CD4-positive, alpha-beta T cell treated with Interleukin-15 for 1 hour (primary cell): ENCODE measurements around the gene HSPA12A.

ENCODE experiments used
- DNase-seq: peaks from one replicate; pipeline ENCODE4 v3.0.0-alpha.2; 2020

Gene HSPA12A, protein sequence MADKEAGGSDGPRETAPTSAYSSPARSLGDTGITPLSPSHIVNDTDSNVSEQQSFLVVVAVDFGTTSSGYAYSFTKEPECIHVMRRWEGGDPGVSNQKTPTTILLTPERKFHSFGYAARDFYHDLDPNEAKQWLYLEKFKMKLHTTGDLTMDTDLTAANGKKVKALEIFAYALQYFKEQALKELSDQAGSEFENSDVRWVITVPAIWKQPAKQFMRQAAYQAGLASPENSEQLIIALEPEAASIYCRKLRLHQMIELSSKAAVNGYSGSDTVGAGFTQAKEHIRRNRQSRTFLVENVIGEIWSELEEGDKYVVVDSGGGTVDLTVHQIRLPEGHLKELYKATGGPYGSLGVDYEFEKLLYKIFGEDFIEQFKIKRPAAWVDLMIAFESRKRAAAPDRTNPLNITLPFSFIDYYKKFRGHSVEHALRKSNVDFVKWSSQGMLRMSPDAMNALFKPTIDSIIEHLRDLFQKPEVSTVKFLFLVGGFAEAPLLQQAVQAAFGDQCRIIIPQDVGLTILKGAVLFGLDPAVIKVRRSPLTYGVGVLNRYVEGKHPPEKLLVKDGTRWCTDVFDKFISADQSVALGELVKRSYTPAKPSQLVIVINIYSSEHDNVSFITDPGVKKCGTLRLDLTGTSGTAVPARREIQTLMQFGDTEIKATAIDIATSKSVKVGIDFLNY

DNA sequence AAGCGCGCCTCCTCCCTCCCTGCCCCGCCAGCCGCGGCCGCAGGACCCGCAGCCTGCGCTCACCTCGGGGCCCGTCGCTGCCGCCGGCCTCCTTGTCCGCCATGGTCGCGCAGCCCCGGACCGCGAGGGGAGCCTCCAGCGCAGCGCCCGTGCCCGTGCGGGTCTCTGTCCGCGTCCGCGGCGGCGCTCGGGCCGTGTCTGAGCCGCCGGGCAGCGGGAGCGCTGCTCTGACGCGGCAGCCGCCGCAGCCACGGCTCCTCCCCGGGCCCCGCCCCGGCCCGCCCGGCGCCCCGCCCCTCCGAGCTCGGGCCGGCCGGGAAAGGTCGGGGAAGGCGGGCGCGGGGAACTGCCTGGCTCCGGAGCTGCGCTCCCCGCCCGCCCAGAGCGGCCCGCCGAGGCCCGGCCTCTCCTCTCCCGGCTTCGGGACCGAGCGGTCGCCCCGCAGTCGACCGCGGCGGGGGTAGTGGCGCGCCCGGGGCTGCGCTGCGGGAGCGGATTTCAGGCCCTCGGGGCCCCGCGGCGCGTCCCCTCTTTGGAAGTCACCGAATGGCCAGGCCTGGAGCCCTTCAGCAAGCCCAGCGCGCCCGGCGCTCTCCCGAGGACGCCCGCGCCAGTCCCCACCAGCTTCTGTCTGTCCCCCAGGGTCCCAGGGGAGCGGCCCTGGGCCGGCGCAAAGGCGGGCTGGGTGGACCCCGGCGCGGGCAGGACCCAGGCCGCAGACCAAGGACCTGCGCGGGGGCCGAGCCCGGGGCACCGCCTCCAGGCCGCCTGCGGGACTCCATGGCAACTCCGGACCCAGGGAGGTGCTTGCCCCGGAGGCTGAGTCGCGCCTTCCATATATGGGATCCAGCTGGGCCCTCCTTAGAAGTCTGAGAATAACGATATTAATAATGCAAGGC lies at the start of gene HSPA12A:
TSS of gene HSPA12A (minus strand) at position 200 of the 899 bp plus-strand sequence. CDS start at position 103, 97 bp downstream.
- peak; percentile 35 for DNase-seq

DNA sequence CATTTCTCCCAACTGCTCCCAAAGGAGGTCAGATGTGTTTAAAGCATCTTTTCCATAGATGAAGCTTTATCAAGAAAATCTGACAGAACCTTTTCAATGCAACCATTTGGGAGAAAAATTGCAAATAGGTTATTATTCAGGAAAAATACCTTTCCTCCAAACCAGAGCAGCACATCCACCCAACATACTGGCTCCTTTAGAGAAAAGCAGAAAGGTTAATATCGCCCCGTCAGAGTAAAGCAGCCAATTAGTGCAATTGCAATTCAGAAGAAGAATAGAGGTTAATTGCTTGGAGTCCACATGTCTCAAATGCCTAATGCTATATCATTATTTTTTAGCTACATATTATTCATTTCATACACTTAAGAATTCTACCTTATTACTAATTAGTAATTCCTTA lies 48.9 kb upstream of the HSPA12A start:
- no peak for DNase-seq

DNA sequence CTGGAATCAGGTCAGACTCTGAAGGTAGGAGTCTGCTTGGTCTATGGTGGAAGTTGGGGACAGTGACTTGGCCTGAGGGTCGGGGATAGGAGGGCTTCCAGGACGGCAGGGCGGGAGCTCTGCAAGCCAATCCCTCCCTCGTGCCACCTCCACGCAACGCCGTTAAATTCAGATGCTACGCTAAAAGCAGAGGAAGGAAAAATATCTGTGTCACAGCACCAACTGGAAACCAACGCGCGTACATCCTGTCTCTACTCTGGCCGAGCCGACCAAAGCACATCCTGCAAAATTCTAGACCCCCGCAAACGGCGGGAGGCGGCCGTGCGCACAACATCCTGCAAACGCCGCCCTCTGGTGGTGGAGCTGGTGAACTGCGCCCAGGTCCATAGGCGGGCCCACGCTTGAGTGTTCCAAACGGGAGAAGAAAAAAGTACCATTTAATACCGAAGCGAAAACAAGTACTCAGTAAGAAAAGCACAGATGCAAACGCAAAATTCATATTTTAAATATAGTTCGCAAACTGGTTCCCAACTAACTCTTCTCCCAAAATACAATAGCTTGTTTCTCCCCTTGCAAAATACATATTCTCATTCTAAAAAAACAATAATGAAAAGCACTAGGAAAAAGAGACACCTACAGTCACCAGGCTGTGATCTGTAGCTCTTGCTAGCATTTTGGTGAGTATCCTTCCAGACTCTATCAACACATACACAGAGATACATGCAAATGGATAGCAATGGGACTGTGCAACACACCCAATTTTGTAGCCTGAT lies 45.7 kb upstream of the HSPA12A start:
- DNase-seq = peak; percentile 55

DNA sequence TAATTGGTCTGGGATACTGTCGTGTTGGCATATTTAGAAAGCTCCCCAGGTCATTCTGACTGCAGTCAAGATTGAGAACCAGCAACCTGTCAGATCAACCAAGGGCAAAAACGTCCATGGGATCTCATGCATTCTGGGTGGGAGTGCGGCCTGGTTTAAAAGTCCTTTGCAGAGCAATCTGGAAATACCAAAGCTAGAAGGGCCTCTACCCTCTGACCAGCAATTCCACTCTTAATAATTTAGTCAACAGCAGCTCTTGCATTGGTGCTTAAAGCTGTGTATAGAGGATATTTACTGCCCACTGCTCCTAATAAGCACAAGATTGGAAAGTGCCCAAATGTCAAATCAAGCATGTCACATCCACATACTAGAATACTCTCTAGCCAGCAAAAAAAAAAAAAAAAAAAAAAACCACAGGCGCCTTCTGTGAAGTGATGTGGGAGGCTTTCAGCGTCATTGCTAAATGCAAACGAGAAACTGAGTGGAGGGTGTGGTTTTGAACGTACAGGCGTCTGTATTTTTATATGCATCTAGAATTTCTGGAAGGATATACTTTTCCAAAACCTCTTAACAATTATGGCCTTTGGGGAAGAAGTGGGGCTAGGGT lies 44.8 kb upstream of the HSPA12A start:
- DNase-seq = no peak

DNA sequence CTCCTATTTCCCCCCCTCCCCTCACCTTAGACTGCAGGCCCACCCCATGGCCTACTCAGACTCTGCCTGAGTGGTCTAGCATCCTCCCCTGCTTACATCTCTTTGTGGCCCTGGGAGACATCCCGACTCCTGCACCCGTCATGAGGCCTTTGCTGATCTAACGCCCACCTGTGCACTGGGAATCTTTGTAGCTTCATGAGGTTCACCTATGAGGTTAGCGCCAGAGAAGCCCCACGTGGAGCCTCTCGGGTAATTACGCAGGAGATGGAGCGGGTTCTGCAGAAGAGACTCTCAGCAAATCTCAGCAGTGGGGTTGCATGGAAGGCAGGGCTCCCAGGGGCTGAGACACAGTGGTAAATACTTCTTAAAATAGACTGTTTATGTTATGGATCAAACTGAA lies 43.5 kb upstream of the HSPA12A start:
- DNase-seq = no peak

DNA sequence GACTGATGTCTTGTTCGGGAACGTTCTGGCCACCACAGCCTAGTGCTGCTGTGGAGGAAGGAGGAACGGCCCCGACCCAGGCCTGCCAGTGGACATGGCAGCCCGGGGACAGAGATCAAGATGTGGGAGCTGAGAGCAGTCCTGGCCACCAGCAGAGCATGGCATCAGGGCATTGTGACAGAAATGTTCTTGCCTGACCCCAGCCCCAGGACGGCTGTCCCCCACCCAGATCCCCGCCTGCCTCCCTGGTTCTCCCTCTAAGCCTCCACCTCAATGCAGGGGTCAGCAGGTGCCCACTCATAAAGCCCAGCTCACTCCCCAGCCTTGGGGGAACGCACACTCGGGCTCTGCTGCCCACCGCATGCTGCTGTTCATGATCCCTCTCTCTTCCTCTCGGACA lies 42.9 kb upstream of the HSPA12A start:
- DNase-seq = no peak

DNA sequence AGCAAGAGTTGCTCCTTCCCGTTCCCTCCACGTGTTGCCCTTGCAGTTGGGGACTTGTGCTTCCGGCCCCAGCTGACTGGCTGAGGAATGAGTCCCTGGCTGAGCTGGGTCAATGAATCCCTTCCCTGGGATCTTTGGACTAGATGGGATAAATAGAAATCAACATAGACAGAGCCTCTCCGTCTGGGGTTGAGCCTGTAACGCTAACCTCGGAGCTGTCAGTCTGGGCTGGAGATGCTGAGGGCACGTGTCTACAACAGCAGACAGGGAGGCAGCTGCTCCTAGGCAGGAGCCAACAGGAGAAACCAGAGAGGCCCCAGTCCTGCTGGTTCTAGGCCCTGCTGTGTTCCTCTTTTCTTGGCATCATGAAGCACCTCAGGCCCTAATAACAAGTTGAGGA lies 42.3 kb upstream of the HSPA12A start:
- no peak for DNase-seq

DNA sequence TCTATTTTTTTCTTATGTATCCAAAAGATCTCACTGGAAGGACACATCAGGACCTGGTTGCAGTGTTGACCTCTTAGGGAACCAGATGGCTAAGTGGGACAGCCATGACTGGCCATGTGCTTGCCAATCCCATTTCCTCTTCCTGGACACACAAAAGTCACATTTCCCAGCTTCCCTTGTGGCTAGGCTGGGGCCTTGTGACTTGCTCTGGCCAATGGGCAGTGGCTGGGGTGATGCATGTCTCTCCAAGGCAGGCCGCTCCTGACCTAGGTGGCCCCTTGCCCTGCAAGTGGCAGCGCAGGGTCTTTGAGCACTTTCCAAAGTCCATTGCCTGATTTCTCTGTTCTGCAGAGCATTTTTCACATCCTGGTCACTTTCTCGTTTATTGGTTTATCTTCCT lies 41.7 kb upstream of the HSPA12A start:
- no peak for DNase-seq

DNA sequence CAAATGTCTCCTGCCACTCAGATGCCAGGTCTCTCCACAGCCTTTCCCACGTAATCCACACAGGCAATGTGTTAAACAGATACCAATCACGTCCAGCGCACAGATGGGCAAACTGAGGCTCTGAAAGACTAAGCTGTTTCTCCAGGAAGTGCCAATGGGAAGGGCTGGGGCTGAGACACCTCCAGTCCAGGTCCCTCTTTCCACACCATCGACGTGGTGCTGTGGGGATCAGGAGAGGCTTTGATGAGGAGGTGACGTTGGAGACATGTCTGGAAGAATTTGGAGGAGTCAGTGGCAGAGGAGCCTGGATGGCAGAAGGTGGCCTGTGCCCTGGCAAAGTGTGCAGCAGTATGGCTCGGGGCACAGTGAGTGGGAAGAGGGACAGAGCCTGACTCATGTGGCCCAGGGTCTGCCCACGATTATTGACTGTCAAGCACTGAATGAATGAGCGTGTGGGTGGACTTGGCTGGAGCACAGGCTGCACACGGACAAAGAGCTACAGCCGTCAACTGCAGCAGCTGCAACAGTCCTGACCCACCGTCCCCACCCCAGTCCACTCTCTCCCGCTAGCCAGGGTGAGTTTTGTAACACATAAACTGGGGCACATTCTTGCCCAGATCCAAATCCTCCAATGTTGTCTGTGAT lies 40.8 kb upstream of the HSPA12A start:
- no peak for DNase-seq

DNA sequence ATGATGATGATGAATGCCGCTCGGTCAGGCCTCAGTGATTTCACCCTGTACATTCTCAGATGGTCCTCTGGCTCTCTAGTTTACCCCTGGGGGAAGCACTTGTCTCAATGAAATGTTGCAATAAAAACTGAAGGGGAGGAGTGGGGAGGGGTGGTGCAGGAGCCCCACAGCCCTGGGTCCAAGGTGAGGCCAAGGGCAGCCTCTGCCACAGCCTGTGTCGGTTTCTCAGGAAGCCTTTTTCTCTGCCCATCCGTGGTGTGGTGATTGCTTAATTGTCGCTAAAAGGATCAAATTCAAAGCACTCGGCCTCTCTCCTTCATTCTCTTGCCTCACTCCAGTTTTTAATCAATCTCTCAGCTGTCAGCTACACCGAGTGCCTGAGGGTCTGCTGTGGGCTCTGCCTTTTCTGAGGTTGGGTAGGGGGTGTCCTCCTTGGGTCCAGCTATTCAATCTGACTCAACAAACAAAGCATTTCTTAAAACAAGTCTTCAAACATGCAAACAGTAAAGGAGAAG lies 39.1 kb upstream of the HSPA12A start:
- no peak for DNase-seq

DNA sequence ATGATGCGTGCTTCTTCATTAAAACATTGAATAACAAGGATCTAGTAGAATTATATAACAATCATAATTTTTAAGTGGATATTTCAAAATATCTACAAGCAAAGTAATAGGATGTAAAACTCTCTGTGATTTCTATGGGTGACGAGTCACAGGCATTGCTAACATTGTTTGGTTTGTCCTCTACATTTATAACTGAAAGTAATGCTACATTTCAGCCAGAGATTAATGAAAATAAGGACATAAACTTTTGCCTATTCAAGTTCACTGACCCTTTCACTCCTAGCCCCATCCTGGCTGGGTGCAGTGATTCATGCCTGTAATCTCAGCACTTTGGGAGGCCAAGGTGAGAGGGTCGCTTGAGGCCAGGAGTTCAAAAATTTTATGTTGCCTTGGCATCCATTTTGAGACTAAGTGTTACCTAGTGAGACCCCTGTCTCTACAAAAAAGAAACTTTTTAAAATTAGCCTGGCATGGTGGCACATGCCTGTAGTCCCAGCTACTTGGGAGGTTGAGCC lies 38.4 kb upstream of the HSPA12A start:
- DNase-seq = no peak

DNA sequence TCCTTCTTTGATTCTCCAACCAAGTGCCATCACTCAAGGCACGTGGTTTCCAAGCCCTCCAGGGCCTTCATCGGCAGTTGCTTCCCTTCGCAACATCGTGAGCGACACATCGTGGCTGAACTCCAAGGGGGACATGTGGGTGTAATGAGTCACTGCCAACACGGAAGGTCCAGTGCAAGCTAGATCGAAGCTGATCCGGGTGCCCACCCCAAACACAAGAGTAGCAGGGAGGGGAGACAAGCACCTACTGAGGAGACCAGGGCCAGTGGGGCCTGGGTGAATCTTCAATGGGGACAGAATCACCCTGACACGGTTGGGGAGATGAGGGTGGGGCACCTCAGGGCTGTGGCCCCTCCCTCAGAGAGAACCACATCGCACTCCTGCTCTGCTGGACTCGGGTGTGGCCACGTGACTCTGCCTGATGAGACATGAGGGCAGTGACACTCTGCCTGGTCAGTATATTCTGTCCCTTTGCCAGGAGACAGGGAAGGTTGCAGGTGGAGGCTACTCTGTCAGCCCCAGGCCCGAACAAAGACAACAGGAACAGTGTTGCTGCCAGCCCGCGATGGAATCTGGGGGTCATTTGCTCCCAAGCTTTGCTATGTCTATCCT lies 36.8 kb upstream of the HSPA12A start:
- DNase-seq = no peak

DNA sequence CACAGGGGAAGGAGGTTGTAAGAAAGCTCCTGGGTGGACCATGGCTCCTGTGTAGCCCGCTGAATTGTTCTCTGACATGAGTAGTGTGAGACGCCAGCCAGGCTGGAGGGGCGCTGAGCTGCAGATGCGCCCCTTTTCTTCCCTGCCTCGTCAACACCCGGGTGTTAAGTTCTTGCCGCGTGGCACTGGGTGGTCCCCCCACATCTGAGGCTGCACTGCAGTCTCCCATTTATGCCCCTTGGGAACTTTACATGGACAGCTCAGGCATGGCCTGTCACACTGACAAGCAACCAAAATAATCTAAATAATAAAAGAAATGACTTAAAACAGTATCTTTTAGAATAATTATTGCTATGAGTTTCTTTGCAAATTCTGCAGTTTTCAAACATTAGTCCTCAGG lies 34.6 kb upstream of the HSPA12A start:
- DNase-seq = no peak

DNA sequence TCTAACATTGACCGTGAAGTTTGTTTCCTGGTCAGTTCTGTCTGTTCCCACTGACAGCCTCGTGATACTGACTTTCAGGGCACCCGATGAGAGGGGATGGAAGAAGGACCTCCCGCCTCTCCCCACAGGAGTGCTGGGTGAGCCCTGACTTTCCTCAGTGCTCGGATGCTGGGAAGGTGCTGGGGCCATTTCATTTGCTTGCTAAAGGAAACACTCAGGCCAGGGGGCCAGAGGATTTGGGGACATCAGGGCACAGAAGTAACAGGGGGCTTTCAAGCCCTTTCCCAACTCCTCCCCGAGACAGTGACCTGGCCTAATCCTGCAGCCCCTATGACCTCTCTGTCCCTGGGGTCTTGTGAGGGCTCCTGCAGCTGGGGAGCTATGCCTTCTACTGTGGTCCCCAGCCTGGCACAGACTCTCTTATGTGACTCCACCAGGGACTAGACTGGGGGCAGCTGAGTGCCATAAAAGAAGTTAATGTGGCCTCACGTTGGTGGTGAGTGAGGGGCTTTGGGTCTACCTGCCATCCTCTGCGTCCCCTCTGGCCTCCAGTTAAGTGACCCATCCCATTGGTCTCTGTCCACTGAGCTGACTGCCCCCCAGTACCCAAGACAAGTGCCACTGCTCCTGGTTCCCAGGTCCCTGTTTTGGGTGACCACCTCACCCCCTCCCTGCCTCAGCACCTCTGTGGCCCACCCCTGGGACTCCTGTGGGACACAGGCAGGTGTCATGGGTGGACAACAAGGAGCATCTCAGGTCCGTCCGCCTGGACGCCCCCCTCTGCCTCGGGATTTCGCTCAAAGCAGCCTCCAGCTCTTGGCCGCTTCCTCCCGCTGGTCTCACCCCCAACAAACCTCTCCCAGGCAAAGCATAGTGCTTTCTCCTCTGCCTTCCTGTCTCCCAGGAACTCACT lies 33.4 kb upstream of the HSPA12A start:
- no peak for DNase-seq

DNA sequence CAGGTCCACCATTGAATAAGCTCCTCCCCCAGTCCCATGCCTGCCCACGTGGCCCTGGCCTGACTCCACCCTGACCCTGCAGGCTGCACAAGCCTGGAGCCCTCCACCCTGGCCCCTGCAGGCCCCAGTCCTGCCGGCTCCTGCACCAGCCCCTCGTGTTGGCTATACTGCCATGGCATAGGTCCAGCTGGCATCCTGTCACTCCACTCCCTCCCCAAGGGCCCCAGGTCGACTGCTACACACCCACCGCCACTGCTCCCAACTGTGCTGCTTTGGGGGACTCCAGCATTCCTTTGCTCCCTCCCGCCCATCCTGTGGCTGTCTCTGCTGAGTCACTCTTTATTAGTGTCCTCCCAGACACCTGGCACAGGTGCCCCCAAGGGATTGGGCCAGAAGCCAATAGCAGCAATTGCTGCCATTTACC lies 32.4 kb upstream of the HSPA12A start:
- DNase-seq = no peak

DNA sequence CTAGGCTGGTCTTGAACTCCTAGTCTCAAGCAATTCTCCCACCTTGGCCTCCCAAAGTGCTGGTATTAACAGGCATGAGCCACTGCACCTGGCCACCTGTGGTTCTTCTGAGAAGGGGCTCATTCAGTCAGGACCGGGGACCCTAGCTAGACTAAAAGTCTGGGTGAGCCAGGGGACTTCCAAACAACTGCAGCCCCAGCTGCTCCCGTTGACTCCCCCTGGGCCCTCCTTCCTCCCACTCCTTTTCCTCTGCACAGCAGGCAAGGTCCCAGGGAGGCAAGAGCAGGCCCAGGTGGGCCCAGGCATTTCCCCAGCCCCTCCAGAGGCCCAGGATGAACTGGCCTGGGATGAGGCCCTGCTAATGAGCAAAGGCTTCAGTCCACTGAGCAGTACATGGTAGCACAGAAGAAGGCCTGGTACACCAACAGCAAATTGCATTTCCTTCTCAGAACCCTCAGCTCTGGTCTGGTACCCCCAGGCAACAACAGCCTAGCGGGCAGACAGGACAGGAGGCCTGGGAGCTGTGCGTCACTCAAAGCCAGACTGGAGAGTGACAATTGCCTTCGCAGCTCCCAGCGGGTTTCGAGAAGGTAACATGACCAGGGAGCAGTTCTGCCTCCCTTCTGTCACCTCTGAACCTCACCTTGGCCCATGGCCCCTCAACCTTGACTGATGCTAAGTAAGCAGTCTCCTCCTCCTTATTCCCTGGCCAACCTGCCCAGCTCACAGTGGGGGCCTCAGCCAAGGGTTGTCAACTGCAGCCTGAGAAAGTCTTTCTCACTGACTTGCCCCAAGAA lies 30.7 kb upstream of the HSPA12A start:
- no peak for DNase-seq

DNA sequence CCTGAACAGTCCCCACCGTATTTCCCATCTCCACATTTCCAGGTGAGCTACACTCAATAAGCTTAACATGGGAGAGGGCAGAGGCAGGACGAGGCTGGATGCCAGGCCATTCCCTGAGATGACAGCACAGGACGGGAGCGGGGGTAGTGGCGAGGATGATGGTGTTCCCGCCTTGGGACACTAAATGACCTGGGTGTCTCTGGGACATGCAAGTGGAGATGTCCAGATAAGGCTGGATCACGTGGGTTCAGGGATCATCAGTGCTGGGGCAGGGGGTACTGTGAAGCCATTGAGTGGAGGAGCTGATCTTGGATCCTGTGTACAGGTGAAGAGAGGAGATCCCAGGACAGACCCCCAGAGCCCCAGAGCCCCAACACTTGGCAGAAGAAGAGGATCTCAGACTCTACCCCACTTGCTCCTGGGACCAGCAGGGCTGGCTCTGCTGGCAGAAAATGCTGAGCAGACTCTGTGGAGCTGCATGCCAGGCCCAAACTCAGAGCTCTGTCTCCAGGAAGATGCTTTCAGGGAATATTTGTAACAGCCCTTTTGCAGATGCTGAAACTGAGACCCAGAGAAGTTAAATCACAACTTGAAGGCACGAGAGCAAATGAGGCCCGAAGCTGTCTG lies 29.7 kb upstream of the HSPA12A start:
- no peak for DNase-seq
